Dedifferentiated amniotic fluid mesenchymal stem cell (primary cell): ENCODE measurements around the gene ABCF1.

ENCODE experiments used
- DNase-seq: peaks from one replicate; pipeline ENCODE4 v3.0.0-alpha.2; 2016; ENCODE audit errors: extremely low spot score

Gene ABCF1

GRCh38 chr6:30601815-30602641 lies 30.8 kb downstream of the ABCF1 start:
- no peak for DNase-seq

GRCh38 chr6:30603961-30604360 lies 32.7 kb downstream of the ABCF1 start:
- DNase-seq, result no peak

DNA sequence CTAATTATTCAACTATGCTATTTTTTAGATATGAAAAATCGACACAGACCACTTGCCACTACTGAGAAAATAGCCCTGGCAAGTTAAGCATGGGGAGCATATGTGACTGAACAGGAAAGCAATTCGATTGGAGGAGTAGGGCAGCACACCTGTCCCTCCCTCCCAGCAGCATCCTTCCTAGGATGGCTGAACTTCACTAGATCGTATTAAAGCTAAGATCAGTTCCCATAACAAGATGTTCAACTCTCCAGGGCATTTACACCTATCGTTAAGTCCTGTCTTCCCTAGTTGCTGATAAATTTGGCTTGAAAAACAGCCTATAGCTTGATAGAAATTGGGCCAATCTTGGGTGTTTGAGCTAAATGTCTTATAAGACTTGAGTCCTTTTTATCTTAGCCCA lies 38.8 kb downstream of the ABCF1 start:
- DNase-seq, result no peak

GRCh38 chr6:30611150-30611855 lies 40.1 kb downstream of the ABCF1 start:
- DNase-seq, result no peak

GRCh38 chr6:30611856-30612194 lies 40.6 kb downstream of the ABCF1 start:
- no peak for DNase-seq

- DNase-seq, result peak; percentile 52
These were observed 41.0 kb downstream of the ABCF1 start for GRCh38 chr6:30612213-30612612.

GRCh38 chr6:30612687-30613248 lies 41.5 kb downstream of the ABCF1 start:
- peak; percentile 43 for DNase-seq

DNA sequence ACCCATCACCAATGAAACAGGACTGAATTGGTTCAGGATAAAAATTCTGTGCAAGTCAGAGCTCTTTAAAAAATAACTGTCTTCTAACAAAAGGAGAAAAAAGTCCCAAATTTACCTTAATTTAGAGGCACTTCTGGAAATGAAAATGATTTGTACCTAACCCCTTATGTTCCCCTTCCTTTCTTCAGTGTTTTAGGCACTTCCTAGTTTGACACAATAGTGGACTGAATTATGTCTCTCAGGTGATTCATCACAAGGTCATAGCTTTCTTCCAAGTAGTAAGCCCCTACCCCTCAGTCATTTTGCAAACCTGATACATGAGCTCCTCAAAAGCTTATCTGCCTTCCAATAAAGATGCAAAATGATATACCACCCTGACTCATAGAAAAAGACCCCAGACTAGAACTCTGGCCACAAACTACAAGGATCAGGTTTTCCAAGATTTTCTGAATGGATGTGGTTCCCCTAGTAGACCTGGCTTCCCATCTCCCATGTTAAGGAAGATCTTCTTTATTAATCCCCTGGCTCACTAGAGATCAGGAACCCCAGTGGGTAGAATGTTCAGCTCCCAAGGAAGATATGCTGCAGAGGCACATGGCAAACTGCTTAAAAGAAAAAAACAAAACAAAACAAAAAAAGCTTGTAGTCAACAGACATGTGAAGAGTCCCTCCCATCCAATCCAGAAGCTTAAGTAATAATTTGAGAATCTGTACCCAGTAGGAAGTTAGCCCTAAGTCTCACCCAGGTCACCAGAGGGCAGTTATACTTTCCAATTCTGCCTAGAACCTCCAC lies 42.2 kb downstream of the ABCF1 start:
- DNase-seq, result no peak

GRCh38 chr6:30614044-30614842 lies 43.0 kb downstream of the ABCF1 start:
- no peak for DNase-seq

GRCh38 chr6:30614843-30615218 lies 43.6 kb downstream of the ABCF1 start:
- peak; percentile 98 for DNase-seq

- DNase-seq, result peak; percentile 40
These were observed 44.1 kb downstream of the ABCF1 start for GRCh38 chr6:30615219-30615957.

GRCh38 chr6:30615958-30616810 lies 44.9 kb downstream of the ABCF1 start:
- DNase-seq, result no peak

DNA sequence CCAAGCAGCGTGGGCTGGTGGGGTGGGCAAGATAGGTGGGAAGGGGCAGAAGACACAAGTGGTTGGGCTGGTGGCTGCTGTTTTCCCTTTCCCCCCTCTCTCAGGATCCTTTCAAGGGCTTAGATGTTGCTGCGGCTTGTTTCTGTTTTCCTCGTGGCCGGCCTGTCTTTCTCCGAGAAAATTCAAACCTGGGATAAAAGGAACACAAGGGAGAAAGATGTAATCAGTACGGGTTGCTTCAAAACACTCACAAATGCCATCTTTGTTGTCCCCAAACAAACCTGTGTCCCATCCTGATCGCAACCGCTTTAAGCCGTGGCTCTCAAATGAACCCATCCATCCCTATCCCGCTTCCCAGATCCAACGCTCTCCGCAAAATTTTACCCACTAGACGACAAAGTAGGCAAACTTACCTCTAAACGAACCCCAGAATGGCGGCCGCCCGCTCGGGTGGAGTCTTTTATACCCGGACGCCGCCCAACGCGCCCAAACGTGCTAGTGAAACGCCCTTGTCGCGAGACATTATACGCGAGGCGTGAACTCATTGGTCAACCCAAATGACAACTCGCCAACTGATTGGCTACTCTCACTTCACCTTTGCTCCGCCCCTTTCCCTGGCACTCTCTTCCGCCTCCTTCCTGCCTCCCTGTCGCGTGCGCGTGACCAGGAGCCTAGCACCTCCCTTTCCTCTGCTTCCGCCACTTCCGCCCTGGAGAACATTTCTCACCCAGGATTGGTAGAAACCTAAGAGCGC lies 45.7 kb downstream of the ABCF1 start, which contains the start of gene PPP1R10:
Gene PPP1R10 (minus strand): TSS at position 433 of the 754 bp plus-strand sequence. CDS start 7,299 bp downstream, outside the sequence.
- DNase-seq, result peak; percentile 100

DNA sequence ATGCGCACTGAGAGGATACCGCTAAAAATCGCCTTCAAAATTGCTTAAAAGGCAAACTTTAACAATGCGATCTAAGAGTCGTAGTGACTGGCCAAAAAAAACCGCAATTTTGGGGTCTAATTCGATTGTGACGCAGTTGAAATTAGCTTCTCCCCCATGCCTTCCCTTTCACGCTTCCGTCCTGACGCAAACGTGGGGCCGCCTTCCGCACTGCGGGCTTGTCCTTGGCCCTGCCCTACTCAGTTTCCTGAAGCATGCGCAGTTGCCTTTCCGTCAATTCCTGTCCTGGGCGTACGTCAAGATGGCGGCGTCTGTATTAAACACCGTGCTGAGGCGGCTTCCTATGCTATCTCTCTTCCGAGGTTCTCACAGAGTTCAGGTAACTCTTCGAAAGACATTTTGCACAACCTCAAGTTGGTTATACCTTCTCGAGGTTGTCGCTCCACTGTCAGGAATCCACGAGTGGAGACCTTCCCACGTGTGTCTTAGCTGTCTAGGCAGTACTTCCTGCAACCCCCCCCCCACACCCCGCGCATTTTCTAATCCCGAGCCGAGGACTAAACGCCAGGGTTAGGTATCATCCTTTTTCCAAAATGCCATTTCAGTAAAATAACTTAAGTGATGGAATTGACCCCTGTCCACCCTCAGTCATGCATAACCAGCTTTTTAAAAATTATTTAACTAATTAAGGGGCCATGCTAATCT lies 46.5 kb downstream of the ABCF1 start, which contains the start of gene MRPS18B:
Gene MRPS18B (plus strand): TSS at position 276 of the 705 bp plus-strand sequence. CDS start 26 bp downstream, at position 302.
- peak; percentile 98 for DNase-seq

DNA sequence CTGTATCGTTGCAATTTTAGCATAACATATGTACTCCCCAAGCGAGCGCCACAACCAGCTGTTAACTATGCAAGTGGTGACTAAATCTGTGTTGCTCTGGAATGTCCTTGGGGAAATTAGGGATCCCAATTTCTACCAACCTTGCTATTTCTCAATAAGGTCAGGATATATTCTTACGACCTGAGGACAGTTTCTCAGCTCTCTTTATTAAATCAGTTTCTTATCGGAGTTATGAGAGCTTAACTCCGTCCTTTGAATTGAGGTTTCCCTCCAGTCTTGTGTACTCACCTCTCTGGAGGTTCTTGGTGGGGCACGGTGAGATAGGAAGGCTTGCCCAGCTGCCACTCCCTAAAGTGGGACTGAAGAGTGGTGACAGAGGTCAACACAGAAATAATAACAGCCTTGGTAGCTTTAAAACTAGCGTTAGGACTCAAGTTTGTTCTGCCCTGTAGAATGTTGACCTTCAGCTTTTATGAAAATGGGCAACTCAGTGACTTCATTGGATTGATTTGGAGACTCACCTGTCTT lies 47.1 kb downstream of the ABCF1 start:
- DNase-seq, result no peak

- DNase-seq, result no peak
These were observed 48.3 kb downstream of the ABCF1 start for GRCh38 chr6:30619561-30619960.

GRCh38 chr6:30625511-30625910 lies 54.3 kb downstream of the ABCF1 start:
- DNase-seq, result no peak
